Stimulated activated CD4-positive, alpha-beta T cell treated with anti-CD3 and anti-CD28 coated beads, Interleukin-4, amount 100 ng/mL, for 24 hours (primary cell): ENCODE data around the gene NPPB.

Source experiments
- DNase-seq: peaks from one replicate; pipeline ENCODE4 v3.0.0-alpha.2; 2020

Gene NPPB

GRCh38 chr1:11880911-11881748 is 22.4 kb upstream of the NPPB start:
- no peak for DNase-seq

GRCh38 chr1:11880181-11880575 is 21.4 kb upstream of the NPPB start:
- DNase-seq: no peak

GRCh38 chr1:11879311-11880180 is 20.8 kb upstream of the NPPB start:
- no peak for DNase-seq

- DNase-seq: no peak
Measured at GRCh38 chr1:11878891-11879190, 20.1 kb upstream of the NPPB start.

GRCh38 chr1:11878081-11878890 is 19.5 kb upstream of the NPPB start:
- DNase-seq: no peak

GRCh38 chr1:11877074-11877473 is 18.3 kb upstream of the NPPB start:
- DNase-seq: no peak

- DNase-seq: no peak
Measured at GRCh38 chr1:11875094-11875493, 16.3 kb upstream of the NPPB start.

- no peak for DNase-seq
Measured at GRCh38 chr1:11874624-11875023, 15.9 kb upstream of the NPPB start.

- no peak for DNase-seq
Measured at GRCh38 chr1:11874258-11874562, 15.5 kb upstream of the NPPB start.

GRCh38 chr1:11873395-11874257 is 14.9 kb upstream of the NPPB start:
- DNase-seq: no peak

- no peak for DNase-seq
Measured at GRCh38 chr1:11872545-11872944, 13.8 kb upstream of the NPPB start.

- DNase-seq: no peak
Measured at GRCh38 chr1:11869650-11870207, 11.0 kb upstream of the NPPB start.

GRCh38 chr1:11869104-11869503 is 10.4 kb upstream of the NPPB start:
- DNase-seq: no peak

GRCh38 chr1:11868331-11868980 is 9.7 kb upstream of the NPPB start:
- no peak for DNase-seq

- no peak for DNase-seq
Measured at GRCh38 chr1:11862890-11863289, 4.1 kb upstream of the NPPB start.

GRCh38 chr1:11860587-11860986 is 1.8 kb upstream of the NPPB start:
- DNase-seq: no peak

- DNase-seq: no peak
Measured at GRCh38 chr1:11860083-11860482, 1.3 kb upstream of the NPPB start.

GRCh38 chr1:11858968-11859871 is 475 bp upstream of the NPPB start:
- DNase-seq: peak; percentile 63

- DNase-seq: no peak
Measured at GRCh38 chr1:11858158-11858557, 587 bp downstream of the NPPB start.

- DNase-seq: no peak
Measured at GRCh38 chr1:11857164-11857851, 1.4 kb downstream of the NPPB start.
